Nephron progenitor cell (in vitro differentiated cells): ENCODE measurements around the gene LRRC40.
A peak's percentile ranks its signal among the peaks of the same experiment; 100 is the strongest.

ENCODE experiments used
- DNase-seq: peaks from one replicate; pipeline ENCODE4 v3.0.0; 2021
- H3K27ac Mint-ChIP-seq: 2 replicates; pipeline ENCODE4 v1.8.0; 2021; ENCODE audit warnings: mild to moderate bottlenecking, moderate library complexity, mixed read lengths
- H3K27me3 Mint-ChIP-seq: 2 replicates; pipeline ENCODE4 v1.8.0; 2021; ENCODE audit warnings: mild to moderate bottlenecking, low read depth, mixed read lengths; ENCODE audit not compliant: poor library complexity
- H3K36me3 Mint-ChIP-seq: 2 replicates; pipeline ENCODE4 v1.8.0; 2021; ENCODE audit warnings: low read depth, mixed read lengths
- H3K4me1 Mint-ChIP-seq: 2 replicates; pipeline ENCODE4 v1.8.0; 2021; ENCODE audit warnings: mixed read lengths
- H3K4me3 Mint-ChIP-seq: 2 replicates; pipeline ENCODE4 v1.8.0; 2021; ENCODE audit warnings: mild to moderate bottlenecking, moderate library complexity, mixed read lengths
- H3K9me3 Mint-ChIP-seq: 2 replicates; pipeline ENCODE4 v1.8.0; 2021; ENCODE audit warnings: mild to moderate bottlenecking, moderate library complexity, mixed read lengths
- TF ChIP-seq, protein P1 (sequence below): fragments of 200-600 bp; sonication (generic); IDR thresholded peaks from 2 replicates; pipeline ENCODE4 v1.5.0; 2021; ENCODE audit warnings: antibody characterized with exemption

Gene LRRC40

DNA sequence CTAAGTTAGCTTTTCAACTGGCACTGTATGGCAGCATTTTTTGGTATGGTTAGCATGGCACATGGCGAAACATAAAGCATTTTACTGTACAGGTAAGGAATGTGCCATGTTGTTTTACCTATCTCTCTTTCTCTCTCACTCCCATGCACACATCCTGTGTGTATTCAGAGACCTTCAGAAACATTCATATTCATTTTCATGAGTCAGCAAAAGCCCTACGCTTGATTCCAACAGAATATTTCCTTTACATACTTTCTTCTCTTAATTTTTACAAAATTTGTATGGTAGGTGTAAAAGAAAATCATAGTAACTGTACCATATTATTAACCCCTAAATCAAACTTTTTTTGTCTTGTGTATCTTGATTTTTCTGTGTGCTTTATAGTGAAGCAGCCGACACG is 26.1 kb upstream of the LRRC40 start:
- Mint-ChIP-seq H3K4me3 (no peak overlapping the region), H3K36me3 (peaks cover 71% of the 10 kb centered on the region), H3K9me3 (no peaks in the 10 kb centered on the region), H3K4me1 (peaks cover 12% of the 10 kb centered on the region), H3K27me3 (no peaks in the 10 kb centered on the region), H3K27ac (no peak overlapping the region)
- TF ChIP-seq, protein P1, sequence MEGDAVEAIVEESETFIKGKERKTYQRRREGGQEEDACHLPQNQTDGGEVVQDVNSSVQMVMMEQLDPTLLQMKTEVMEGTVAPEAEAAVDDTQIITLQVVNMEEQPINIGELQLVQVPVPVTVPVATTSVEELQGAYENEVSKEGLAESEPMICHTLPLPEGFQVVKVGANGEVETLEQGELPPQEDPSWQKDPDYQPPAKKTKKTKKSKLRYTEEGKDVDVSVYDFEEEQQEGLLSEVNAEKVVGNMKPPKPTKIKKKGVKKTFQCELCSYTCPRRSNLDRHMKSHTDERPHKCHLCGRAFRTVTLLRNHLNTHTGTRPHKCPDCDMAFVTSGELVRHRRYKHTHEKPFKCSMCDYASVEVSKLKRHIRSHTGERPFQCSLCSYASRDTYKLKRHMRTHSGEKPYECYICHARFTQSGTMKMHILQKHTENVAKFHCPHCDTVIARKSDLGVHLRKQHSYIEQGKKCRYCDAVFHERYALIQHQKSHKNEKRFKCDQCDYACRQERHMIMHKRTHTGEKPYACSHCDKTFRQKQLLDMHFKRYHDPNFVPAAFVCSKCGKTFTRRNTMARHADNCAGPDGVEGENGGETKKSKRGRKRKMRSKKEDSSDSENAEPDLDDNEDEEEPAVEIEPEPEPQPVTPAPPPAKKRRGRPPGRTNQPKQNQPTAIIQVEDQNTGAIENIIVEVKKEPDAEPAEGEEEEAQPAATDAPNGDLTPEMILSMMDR = no peak
- DNase-seq = no peak

DNA sequence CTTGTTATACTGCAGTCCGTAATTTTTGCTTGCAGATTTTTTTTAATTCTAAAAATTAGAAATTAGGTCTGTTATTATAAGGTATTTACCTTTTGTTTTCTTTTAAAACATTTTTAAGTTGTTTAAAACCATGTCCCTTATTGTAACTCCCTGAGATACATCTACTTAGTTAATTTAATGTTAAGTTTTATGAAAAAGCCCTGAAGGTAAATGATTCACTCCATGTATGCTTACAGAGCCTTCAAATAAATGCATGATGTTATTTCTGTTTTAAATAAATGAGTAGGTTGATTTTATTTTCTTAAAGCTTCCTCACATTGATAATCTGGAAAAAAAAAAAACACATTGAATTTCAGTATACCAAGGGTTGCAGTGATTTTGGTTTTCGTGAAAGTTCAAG is 23.3 kb upstream of the LRRC40 start:
- H3K27ac Mint-ChIP-seq = no peak overlapping the region
- no peaks in the 10 kb centered on the region for H3K9me3 Mint-ChIP-seq
- H3K27me3 Mint-ChIP-seq = no peaks in the 10 kb centered on the region
- peaks cover 28% of the 10 kb centered on the region for H3K4me1 Mint-ChIP-seq
- peaks cover 57% of the 10 kb centered on the region for H3K36me3 Mint-ChIP-seq
- no peak overlapping the region for H3K4me3 Mint-ChIP-seq
- DNase-seq = no peak
- TF ChIP-seq, protein P1 = no peak

DNA sequence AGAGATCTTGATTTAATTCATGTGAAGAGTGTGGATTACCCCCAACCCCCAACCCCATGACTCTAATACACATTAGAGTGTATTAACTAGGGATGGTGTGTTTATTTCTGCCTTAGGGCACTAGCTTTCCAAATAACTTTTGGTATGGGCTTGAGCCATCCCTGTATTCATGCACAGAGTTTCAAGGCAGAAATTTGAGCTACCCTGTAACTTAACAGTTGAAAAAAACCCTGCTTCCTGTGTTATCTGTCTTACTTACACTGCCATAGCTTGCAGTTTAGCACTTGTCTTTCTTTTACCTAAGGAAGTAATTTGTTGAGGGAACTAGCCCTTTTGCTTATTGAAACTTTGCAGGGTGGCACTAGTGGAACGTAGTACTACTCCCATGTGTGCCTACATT is 22.1 kb upstream of the LRRC40 start:
- TF ChIP-seq, protein P1 = no peak
- Mint-ChIP-seq H3K4me1 (peaks cover 40% of the 10 kb centered on the region), H3K27me3 (no peaks in the 10 kb centered on the region), H3K27ac (peak overlapping the region; percentile 57), H3K9me3 (no peaks in the 10 kb centered on the region), H3K36me3 (peaks cover 48% of the 10 kb centered on the region), H3K4me3 (no peak overlapping the region)
- DNase-seq = no peak

DNA sequence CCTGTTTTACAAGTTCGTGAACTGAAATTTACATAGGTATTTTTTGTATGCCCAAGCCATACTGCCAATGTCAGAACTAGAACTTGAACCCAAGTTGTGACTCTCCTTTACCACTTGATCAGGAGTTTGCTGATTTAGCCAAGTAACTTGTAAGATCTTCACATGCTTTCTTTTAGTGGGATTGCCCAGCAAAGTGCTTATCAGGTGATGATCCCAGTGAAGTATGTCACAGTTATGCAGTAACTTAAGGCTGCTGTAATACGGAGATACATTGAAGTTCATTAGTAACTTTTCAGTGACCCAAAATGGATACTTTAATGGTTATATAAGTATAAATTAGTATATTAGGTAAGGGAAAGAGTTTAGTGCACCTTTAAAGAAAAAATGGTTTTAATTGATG is 19.6 kb upstream of the LRRC40 start:
- Mint-ChIP-seq H3K4me1 (peaks cover 54% of the 10 kb centered on the region), H3K27ac (no peak overlapping the region), H3K4me3 (no peak overlapping the region), H3K27me3 (no peaks in the 10 kb centered on the region), H3K36me3 (peaks cover 26% of the 10 kb centered on the region), H3K9me3 (no peaks in the 10 kb centered on the region)
- DNase-seq = no peak
- TF ChIP-seq, protein P1 = no peak

DNA sequence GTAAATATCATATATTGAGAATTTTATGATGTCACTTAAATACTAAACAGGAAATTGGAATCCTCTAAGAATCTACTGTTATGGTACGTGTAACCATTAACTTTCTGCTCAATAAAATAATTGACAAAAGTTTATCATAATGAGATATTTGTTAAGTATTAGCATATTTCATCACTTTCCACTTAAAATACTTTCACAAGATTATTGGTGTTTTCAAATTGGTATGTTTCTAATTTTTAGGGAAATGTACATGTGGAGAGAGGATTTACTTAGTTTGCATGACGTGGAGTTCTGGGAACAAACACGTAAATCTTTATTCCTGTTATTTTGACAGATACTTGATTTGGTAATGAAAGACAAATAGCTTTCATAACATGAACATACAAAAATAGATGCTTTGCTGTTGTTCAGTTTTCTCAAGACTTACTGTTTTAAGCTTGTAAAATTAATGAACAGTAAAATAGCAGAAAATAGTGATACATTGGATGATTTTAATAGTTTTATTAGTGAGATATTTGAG is 17.4 kb upstream of the LRRC40 start:
- DNase-seq = no peak
- Mint-ChIP-seq H3K4me3 (peak overlapping the region; percentile 96), H3K9me3 (no peaks in the 10 kb centered on the region), H3K27me3 (no peaks in the 10 kb centered on the region), H3K36me3 (peaks cover 15% of the 10 kb centered on the region), H3K27ac (peak overlapping the region; percentile 100), H3K4me1 (peaks cover 56% of the 10 kb centered on the region)
- TF ChIP-seq, protein P1 = no peak

DNA sequence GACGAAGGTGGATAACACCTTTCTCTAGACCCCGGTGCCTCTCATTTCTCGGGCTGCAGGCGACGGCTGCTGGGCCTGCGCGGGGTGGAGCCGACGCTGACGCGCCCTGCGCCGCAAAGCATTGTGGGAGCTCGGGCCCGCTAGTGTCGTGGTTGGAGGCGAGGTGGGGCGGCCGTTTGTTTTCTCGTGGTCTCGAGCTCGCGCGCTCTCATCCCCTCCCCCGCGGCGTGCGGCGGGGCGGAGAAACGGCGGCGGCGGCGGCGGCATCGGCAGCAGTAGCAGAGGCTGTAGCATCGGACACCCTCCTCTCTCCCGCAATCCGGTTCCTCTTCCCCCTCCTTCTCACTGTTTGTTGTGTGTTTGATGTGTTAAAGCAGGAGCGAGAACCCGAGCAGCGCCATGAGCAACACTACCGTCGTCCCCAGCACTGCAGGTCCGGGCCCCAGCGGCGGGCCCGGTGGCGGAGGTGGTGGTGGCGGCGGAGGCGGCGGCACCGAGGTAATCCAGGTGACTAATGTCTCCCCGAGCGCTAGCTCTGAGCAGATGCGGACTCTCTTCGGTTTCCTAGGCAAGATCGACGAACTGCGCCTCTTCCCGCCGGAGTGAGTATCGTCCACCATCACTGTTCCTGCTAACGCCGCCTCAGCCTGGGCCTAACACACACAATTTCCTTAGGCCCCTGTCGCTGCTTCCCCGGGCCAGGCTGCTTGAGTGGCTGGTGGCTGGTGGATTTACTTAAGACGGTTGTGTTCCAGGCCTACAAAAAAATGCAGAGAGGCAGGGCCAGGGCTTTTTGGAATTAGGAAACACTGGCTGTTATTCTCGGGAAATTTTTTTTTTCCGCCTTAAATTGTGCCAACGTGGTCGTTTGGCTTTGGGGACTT is 16.1 kb upstream of the LRRC40 start, which contains the start of gene SRSF11:
Gene SRSF11 (plus strand): TSS at position 143 of the 884 bp plus-strand sequence. CDS start 257 bp downstream, at position 400.
- peak within 1 kb of the TSS; percentile 100 for H3K27ac Mint-ChIP-seq
- peak within 1 kb of the TSS; percentile 96 for H3K4me3 Mint-ChIP-seq
- peaks cover 43% of the 10 kb centered on the region for H3K4me1 Mint-ChIP-seq
- DNase-seq = peak; percentile 99
- H3K27me3 Mint-ChIP-seq = no peaks in the 10 kb centered on the region
- TF ChIP-seq, protein P1 = no peak
- H3K36me3 Mint-ChIP-seq = peaks cover 15% of the 10 kb centered on the region
- H3K9me3 Mint-ChIP-seq = no peaks in the 10 kb centered on the region
